NOMO-1 (cell line): ENCODE data around the gene SH3TC1.
A peak's percentile ranks its signal among the peaks of the same experiment; 100 is the strongest.

Experiments
- DNase-seq, 2 experiments: peaks; one replicate each; lab custom pipeline; 2025; ENCODE audit not compliant: unreplicated experiment in 2 of 2; lab: John Stamatoyannopoulos, UW

The SH3TC1 gene

GRCh38 chr4:8272472-8273428, 73.7 kb downstream of the SH3TC1 start:
- DNase-seq = no peak

GRCh38 chr4:8273450-8273849, 74.4 kb downstream of the SH3TC1 start:
- no peak for DNase-seq

- no peak for DNase-seq
These were observed 75.1 kb downstream of the SH3TC1 start for GRCh38 chr4:8274066-8274652.

- DNase-seq = no peak
These were observed 75.9 kb downstream of the SH3TC1 start for GRCh38 chr4:8274765-8275547.

GRCh38 chr4:8275548-8275910, 76.4 kb downstream of the SH3TC1 start:
- no peak for DNase-seq

DNA sequence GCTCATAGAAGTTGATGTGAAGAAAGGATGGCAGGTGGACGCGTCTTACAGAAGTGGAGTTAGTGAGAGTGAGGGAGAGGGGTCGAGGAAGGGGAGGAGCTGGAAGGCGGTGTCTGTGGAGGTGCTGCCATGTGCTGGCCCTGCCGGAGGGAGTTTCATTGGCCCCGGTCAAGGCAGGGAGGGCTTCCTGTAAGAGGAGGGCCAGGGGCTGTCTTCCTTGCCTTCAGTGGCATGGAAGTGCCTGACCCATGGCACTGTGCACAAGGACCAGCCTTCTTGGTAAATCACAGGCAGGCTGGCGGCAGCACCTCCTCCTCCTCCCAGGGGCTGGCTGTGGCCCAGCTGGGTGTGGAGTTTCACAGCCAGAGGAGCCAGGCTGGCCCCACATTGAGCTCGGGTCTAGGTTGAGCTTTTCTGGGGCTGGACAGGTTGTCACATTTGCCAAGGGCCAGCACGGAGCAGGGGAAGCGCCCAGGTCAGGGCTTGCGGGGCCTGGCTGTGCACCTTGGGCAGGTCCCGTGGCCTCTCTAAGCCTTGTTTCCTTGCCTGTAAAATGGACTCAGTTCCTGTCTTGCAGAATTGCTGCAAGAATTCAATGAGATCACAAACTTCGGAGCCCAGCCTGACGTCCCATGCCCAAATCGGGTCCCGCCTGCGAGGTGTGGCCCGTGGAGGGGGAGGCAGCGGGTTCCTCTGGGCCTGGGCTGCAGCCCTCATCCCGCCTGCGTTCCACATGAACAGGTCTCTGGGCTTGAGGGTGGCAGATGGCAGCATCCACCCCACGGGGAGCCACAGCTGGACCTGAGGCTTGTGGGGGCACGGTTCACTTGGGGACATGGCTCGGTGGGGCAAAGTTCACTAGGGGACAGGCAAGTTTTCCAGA, 77.5 kb downstream of the SH3TC1 start:
- no peak for DNase-seq

DNA sequence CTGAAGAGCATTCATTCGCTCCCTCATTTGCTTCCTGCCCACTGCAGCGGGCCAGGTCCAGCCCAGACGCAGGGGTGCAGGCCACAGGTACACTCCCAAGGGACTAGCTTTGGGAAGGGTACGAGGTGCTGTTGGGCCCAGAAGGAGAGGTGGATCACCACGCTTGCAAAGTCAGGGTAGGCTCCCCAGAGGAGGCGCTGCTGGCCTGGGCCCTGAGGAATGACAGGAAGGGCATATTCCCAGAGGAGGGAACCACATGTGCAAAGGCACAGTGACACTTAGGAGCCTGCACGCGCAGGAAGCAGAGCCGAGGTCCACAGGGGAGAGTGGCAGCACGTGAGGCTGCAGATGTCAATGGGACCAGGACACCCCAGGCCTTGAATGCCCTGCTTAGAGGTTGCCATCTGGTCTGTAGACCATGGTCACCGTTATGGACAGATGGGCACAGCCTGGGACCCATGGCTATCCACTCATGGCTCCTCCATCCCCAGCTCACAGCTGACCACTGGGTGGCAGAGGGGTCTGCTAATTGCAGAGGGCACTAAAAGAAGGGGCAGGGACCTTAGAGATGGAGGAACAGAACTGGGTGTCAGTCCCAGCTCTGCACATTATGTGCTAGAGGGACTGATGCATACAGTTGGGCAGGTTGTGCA, 78.4 kb downstream of the SH3TC1 start:
- DNase-seq = no peak

GRCh38 chr4:8278009-8278395, 78.9 kb downstream of the SH3TC1 start:
- no peak for DNase-seq

- DNase-seq = no peak
These were observed 79.6 kb downstream of the SH3TC1 start for GRCh38 chr4:8278421-8279287.

DNA sequence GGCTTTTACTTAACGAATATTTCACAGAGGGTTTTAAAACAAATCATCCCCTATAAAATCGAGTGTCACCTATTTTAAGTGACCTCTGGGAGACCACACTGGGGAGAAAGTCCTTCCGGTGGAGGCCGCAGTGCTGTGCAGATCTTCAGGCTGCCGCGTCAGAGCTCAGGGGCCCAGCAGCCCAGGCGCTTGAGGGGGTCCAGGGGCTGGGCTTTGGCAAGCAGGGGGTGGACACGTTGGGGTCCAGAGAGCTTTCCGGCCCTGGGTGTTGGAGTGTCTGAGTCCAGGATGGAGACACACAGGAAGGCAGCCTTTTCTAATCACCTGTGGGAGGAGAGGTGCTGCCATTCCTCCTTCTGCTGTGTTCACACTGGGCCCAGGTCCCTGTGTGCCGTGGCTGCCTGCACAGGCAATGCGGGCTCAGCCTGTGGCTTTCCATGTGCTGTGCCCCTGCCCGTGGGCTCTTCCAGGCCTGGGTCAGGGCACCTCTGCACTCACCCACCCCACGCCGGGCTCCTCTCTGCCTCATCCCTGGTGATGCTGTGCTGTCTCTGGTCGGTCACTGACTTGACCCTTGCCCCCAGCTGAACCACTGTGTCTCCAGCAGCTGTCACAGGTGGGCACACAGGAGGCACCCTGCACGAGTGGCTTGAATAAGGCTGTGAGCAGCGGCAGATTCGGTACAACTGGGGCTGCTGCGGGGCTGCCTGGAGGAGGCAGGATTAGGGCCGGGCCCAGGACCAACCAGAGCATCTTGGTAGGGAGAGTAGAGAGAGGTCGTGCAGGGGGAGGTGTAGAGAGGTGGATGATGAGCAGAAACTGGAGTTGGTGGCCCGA, 80.4 kb downstream of the SH3TC1 start:
- no peak for DNase-seq

GRCh38 chr4:8280158-8280875, 81.2 kb downstream of the SH3TC1 start:
- DNase-seq = no peak

DNA sequence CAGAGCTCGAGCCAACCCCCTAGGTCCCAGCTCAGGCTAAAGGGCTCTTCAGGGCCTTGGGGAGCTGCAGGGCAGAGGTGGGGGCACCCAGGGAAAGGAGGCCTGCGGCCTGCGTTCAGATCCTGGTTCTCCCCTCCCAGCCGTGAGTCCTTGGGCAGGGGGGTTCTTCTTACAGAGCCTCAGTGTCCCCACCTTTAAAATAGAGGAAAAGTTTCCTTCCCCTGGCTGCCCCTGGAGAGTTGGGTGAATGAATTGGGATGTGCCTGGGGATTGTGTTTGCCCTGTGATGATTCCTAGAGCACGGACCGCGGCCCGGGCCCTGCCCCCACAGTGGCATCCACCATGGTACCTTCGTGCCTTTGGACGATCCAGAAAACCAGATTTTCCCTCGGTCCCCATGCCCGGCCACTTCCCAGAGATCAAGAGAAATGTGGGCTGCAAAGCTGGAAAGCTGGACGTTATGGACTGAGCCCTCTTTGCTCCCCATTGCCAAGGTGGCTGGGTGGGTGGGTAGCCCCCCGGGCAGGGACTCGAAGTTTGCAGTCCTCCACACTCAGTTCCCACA, 81.9 kb downstream of the SH3TC1 start:
- no peak for DNase-seq

DNA sequence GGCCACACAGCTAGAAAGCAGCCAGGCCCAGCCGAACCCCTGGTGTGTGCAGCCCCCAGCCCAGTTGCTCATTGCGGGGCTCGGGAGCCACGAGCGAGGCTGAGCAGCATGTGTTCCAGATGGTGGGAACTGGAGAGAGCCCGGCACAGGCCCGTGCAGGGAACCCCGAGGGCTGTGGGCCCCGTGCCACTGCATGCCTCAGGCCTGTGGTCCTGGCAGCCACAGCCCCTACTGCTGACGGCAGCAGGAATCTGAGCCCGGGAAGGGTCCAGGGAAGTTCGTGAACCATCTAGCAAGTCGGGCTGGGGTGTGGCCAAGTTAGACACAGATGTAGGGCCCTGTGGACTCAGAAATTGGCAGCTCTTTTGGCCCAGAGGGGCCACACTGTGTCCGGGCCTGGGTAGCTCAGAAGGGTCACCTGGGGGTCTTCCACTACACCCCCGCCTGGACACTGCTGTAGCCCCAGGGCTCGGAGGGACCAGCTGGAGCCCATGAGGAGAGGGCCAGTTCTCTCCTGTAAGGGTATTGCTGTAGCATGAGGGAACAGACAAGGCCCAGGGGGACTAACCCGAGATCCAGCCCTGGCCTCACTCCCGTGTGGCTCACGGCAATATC, 82.5 kb downstream of the SH3TC1 start:
- no peak for DNase-seq

- no peak for DNase-seq
These were observed 83.1 kb downstream of the SH3TC1 start for GRCh38 chr4:8282134-8282641.

GRCh38 chr4:8282742-8283141, 83.7 kb downstream of the SH3TC1 start:
- DNase-seq = no peak

DNA sequence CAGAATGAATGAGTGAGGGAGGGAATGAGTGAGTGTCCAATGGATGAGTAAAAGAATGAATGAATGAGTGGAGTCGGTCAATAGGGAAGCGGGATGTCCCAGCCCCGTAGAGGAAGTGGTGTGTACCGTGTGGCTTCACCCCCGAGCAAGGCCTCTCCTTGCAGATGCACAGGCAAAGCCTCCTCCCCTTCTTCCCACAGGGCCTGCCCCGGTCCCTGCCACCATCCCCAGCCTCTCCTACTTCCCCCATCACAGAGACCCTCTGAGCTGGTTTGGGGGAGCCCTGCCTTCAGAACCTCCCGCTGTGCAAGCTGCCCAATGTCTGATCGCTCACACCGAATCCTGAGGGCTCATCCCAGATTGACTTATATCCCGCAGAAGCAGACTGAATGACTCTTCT, 84.1 kb downstream of the SH3TC1 start:
- peak; percentile 15 to 16 for DNase-seq
